GM23338 (cell line): ENCODE measurements around the gene PLEKHJ1.

Experiments used
- CREB1 ChIP-seq: fragments of 250-450 bp; sonication (Bioruptor Pico); IDR thresholded peaks from 2 replicates; pipeline ENCODE4 v1.5.0; 2020; ENCODE audit warnings: low read depth, mild to moderate bottlenecking, moderate library complexity
- CTCF ChIP-seq, 2 experiments: fragments of 200-600 bp in 1 of 2; sonication (generic) in 1 of 2; conservative IDR thresholded peaks; 2 replicates each; pipeline versions ENCODE4 v1.5.1 to v1.6.1; 2016 to 2017; ENCODE audit warnings: antibody characterized with exemption in 2 of 2, low read depth in 2 of 2, mild to moderate bottlenecking in 2 of 2, moderate library complexity in 1 of 2
- ETS1 ChIP-seq: IDR thresholded peaks from 2 replicates; pipeline ENCODE4 v1.6.1; 2016; ENCODE audit warnings: antibody characterized with exemption
- EZH2 ChIP-seq: fragments of 200-600 bp; sonication (generic); IDR thresholded peaks from one replicate; pipeline ENCODE4 v1.8.0; 2017; ENCODE audit warnings: antibody characterized with exemption, mild to moderate bottlenecking, low read depth; ENCODE audit not compliant: unreplicated experiment
- EZH2phosphoT487 ChIP-seq: fragments of 200-600 bp; sonication (generic); IDR thresholded peaks from one replicate; pipeline ENCODE4 v1.8.1; 2018; ENCODE audit warnings: antibody characterized with exemption; ENCODE audit not compliant: unreplicated experiment
- JUNB ChIP-seq: IDR thresholded peaks from one replicate; pipeline ENCODE4 v1.6.1; 2016; ENCODE audit warnings: antibody characterized with exemption; ENCODE audit not compliant: unreplicated experiment
- NANOG ChIP-seq: IDR thresholded peaks from 2 replicates; pipeline ENCODE4 v1.6.1; 2016; ENCODE audit warnings: antibody characterized with exemption, borderline replicate concordance
- POLR2AphosphoS5 ChIP-seq: IDR thresholded peaks from 2 replicates; pipeline ENCODE4 v1.6.1; 2016; ENCODE audit warnings: antibody characterized with exemption, low read depth
- STAT1 ChIP-seq: IDR thresholded peaks from one replicate; pipeline ENCODE4 v1.6.1; 2016; ENCODE audit warnings: antibody characterized with exemption; ENCODE audit not compliant: unreplicated experiment
- ZNF114 ChIP-seq: fragments of 250-450 bp; sonication (Bioruptor Pico); IDR thresholded peaks from 2 replicates; pipeline ENCODE4 v1.5.0; 2020; ENCODE audit warnings: mild to moderate bottlenecking, moderate library complexity
- ZNF331 ChIP-seq: fragments of 250-450 bp; sonication (Bioruptor Pico); IDR thresholded peaks from 2 replicates; pipeline ENCODE4 v1.5.0; 2020; ENCODE audit warnings: low read depth, mild to moderate bottlenecking, moderate library complexity
- TF ChIP-seq, protein P1 (sequence below): IDR thresholded peaks from one replicate; pipeline ENCODE4 v1.6.1; 2018; ENCODE audit warnings: antibody characterized with exemption; ENCODE audit not compliant: unreplicated experiment
- TF ChIP-seq, protein P2 (sequence below): fragments of 250-450 bp; sonication (Bioruptor Pico); IDR thresholded peaks from 2 replicates; pipeline ENCODE4 v1.5.0; 2020; ENCODE audit warnings: mild to moderate bottlenecking, moderate library complexity

GRCh38 chr19:2270423-2271233, 34.5 kb upstream of the PLEKHJ1 start:
- no peak for TF ChIP-seq EZH2
- no peak for TF ChIP-seq CTCF (conservative IDR thresholded peaks at IDR 0.05; ENCODE audit: low read depth in 2 of 2)
- no peak for TF ChIP-seq ETS1
- TF ChIP-seq STAT1: no peak
- TF ChIP-seq, protein P1, sequence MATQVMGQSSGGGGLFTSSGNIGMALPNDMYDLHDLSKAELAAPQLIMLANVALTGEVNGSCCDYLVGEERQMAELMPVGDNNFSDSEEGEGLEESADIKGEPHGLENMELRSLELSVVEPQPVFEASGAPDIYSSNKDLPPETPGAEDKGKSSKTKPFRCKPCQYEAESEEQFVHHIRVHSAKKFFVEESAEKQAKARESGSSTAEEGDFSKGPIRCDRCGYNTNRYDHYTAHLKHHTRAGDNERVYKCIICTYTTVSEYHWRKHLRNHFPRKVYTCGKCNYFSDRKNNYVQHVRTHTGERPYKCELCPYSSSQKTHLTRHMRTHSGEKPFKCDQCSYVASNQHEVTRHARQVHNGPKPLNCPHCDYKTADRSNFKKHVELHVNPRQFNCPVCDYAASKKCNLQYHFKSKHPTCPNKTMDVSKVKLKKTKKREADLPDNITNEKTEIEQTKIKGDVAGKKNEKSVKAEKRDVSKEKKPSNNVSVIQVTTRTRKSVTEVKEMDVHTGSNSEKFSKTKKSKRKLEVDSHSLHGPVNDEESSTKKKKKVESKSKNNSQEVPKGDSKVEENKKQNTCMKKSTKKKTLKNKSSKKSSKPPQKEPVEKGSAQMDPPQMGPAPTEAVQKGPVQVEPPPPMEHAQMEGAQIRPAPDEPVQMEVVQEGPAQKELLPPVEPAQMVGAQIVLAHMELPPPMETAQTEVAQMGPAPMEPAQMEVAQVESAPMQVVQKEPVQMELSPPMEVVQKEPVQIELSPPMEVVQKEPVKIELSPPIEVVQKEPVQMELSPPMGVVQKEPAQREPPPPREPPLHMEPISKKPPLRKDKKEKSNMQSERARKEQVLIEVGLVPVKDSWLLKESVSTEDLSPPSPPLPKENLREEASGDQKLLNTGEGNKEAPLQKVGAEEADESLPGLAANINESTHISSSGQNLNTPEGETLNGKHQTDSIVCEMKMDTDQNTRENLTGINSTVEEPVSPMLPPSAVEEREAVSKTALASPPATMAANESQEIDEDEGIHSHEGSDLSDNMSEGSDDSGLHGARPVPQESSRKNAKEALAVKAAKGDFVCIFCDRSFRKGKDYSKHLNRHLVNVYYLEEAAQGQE: no peak
- TF ChIP-seq EZH2phosphoT487: no peak
- TF ChIP-seq POLR2AphosphoS5: no peak
- TF ChIP-seq NANOG: no peak
- TF ChIP-seq CREB1 (CRISPR knock-in tag): no peak
- no peak for TF ChIP-seq ZNF114 (CRISPR knock-in tag)
- no peak for TF ChIP-seq JUNB
- no peak for TF ChIP-seq ZNF331 (CRISPR knock-in tag)
- TF ChIP-seq, protein P2, sequence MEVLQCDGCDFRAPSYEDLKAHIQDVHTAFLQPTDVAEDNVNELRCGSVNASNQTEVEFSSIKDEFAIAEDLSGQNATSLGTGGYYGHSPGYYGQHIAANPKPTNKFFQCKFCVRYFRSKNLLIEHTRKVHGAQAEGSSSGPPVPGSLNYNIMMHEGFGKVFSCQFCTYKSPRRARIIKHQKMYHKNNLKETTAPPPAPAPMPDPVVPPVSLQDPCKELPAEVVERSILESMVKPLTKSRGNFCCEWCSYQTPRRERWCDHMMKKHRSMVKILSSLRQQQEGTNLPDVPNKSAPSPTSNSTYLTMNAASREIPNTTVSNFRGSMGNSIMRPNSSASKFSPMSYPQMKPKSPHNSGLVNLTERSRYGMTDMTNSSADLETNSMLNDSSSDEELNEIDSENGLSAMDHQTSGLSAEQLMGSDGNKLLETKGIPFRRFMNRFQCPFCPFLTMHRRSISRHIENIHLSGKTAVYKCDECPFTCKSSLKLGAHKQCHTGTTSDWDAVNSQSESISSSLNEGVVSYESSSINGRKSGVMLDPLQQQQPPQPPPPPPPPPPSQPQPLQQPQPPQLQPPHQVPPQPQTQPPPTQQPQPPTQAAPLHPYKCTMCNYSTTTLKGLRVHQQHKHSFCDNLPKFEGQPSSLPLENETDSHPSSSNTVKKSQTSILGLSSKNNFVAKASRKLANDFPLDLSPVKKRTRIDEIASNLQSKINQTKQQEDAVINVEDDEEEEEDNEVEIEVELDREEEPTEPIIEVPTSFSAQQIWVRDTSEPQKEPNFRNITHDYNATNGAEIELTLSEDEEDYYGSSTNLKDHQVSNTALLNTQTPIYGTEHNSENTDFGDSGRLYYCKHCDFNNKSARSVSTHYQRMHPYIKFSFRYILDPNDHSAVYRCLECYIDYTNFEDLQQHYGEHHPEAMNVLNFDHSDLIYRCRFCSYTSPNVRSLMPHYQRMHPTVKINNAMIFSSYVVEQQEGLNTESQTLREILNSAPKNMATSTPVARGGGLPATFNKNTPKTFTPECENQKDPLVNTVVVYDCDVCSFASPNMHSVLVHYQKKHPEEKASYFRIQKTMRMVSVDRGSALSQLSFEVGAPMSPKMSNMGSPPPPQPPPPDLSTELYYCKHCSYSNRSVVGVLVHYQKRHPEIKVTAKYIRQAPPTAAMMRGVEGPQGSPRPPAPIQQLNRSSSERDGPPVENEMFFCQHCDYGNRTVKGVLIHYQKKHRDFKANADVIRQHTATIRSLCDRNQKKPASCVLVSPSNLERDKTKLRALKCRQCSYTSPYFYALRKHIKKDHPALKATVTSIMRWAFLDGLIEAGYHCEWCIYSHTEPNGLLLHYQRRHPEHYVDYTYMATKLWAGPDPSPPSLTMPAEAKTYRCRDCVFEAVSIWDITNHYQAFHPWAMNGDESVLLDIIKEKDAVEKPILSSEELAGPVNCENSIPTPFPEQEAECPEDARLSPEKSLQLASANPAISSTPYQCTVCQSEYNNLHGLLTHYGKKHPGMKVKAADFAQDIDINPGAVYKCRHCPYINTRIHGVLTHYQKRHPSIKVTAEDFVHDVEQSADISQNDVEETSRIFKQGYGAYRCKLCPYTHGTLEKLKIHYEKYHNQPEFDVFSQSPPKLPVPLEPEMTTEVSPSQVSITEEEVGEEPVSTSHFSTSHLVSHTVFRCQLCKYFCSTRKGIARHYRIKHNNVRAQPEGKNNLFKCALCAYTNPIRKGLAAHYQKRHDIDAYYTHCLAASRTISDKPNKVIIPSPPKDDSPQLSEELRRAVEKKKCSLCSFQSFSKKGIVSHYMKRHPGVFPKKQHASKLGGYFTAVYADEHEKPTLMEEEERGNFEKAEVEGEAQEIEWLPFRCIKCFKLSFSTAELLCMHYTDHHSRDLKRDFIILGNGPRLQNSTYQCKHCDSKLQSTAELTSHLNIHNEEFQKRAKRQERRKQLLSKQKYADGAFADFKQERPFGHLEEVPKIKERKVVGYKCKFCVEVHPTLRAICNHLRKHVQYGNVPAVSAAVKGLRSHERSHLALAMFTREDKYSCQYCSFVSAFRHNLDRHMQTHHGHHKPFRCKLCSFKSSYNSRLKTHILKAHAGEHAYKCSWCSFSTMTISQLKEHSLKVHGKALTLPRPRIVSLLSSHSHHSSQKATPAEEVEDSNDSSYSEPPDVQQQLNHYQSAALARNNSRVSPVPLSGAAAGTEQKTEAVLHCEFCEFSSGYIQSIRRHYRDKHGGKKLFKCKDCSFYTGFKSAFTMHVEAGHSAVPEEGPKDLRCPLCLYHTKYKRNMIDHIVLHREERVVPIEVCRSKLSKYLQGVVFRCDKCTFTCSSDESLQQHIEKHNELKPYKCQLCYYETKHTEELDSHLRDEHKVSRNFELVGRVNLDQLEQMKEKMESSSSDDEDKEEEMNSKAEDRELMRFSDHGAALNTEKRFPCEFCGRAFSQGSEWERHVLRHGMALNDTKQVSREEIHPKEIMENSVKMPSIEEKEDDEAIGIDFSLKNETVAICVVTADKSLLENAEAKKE (CRISPR knock-in tag): no peak
